ENCODE results near the gene NUCB2.

NUCB2 gene

DNA sequence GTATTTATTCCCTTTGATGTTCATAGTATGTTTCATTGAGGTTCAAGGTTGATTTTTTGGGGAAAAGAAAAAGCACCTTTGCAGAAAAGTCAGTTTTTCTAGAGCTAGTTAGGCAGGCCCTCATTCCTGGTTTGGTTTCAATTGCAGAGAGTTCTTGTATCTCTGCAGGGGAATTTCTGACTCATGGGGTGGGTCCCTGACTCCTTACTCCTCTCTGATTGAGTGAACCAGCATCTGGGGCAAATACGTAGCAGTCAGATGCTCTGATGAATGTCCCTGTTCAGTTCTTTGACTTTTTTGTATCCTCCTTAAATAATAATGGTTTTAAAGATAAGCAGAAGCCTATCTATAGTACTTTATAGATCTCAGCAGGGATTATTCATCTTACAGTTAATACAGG, 67.4 kb downstream of the NUCB2 start:
- DNase-seq = peak; percentile 82

DNA sequence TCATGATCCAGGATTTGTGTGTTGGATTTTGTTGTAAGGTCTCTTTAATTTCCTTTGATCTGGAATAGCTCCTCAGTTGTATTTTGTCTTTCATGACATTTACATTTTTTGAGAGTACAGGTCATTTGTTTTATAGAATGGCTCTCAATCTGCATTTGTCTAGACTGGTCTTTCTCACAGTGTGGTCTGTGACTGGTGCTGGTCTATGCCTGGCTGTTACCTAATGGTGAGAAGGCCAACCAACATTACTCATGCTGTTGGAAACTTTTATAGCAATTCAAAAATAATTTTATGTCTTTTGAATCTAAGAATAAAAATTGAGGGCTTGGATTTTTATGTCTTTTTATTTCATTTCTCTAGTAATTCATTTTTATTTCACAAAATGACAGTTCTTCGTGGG, 71.1 kb downstream of the NUCB2 start:
- DNase-seq = no peak

DNA sequence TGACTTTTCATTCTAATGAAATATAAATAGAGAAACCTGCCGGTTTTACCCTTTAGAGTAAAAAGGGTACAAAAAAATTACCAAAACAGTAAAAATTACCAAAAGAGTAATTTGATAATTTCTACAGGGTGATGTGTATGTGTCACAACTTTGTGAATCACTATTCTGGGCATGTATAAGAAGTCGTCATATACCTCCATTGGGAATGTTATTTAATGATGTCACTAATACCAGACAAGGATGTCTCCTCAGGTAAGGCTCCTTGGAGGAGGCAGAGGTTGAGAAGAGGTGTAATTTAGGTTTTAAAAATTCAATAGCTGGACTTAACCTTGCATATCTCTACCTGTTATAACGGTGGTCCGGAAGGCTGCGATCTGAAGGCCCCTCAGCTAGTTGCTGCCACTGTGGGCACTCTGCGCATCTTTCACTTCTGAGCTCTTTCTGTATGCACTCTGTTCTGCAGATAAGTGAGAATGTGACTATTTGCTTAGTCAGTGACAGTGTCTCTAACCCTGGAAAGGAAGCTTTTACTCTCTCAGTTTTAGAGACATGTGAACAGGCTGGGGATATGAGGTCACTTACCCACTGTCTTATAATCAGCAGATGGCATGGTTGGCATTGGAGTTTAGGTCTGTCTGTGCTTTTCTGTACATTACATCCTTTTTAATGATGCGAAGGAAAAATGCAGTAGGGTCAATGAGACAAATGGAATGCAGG, 74.1 kb downstream of the NUCB2 start:
- no peak for DNase-seq

DNA sequence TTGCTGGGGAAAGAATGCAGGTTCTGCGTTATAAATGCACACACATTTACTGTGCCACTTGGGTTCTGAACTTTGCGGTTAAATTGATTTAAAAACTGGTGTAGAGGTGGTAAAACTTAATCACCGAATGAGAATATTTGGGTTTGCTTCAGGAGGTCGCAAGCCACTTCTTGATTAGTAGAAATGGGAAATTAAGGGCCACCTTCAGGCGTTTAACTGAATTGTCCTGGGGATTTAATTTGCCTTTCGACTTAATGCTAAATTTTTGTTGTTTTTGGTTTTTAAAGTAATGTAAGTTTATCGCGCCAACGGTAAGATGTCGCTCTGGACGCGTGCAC, 74.6 kb downstream of the NUCB2 start:
- DNase-seq = no peak

DNA sequence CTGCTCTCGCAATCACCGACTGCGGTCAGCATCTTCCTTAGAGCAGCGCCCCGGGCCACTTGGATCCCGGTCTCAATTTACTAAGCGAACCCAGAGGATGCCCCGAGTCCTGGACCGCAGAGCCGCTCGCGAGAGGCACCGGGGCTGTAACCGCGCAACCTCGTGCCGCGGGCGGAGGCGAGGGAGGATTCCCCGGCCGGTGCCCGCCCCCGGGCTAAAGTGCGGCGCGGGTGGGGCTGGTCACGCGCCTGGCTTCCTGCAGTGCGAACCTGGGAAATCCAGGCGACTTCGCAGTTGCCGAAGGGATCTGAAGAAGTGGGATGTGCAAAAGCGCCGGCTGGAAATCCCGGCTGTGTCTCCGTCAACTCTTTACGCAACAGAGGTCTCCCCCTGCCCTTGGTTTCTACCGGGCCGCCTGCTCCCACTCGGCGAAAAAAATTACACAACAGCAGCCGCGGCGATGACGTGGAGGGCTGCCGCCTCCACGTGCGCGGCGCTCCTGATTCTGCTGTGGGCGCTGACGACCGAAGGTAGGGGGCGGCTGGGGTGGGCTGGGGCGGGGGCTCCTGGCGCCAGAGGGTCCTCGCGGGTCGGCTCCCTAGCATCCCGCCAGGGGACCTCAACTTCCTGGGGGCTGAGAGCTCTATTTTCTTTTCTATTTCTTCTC, 75.1 kb downstream of the NUCB2 start, which contains the start of gene NCR3LG1:
Gene NCR3LG1 (plus strand): TSS at position 291 of the 667 bp plus-strand sequence. CDS start 170 bp downstream, at position 461.
- peak; percentile 35 for DNase-seq

DNA sequence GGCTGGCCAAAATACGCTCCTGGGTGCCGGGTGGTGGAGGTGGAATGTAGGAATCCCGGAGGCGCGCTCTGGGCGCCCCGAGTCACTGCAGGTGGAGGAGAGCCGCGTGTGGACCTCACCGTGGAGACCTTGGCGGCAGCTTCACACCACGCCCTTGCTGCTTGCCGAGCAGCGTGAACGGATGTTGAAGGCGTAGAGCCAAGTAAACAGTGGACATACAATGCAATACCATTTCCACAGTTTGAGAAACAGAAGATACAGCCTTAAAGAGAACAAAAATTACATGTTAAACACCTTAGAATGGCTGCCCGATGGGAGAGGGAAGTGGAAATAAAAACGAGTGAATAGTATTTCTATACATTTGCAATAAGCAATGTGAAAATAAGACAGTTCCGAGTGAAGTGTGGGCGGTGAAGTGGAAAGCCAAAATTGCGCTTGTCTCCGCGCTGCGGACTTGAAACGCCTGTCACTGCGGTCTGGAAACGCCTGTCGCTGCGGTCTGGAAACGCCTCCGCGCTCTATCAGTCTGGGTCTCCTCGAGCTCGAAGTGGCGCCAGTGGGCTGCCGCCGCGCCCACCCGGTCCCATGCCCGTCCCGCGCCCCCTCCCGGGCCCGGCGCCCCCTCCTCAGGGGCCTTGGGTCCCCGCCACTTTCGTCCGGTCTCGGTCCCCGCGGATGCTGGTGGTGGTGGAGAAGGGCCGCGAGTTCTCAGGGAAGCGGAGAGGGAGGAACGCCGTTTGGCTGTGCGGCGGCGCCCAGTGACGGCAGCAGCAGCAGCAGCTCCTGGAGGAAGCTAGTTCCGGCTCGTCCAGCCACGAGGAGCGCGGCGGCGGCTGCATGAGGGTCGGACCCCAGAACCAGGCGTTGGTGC, 76.6 kb downstream of the NUCB2 start:
- peak; percentile 57 for DNase-seq

DNA sequence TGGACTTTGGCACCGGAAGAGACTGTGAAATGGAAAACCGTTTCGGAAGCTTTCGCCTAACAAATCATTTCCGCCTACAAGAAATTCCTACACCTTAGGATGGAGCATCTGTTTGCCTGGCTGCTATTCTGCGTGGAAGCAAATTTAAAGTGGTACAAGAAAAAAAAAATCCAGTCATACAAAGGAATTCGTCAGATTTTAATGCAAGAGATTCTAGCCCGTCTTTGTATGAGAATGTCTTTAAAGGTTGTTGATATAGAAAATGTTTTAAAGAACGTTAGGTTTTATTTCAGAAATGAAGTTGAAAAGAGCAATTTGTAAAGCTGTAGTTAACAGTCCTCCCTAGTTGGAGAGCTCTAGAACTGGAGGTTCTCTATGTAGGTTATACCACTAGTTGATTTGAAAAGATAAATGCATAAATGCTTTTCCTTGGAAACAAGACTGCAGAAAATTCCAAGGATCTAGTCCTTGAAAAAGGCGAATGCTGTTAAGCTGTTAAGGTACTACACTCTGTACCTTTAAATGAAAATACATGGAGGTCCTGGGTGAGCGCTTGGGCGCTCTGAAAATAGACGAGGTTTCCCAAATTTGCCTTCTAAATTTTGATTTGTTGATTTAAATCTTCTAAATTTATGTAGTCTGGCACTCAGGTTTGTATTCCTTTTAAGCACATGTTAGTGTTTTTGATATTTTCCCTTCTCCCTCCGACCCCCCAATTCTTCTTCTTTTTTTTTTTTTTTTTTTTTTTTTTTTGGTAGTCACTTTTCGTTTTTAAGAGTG, 77.5 kb downstream of the NUCB2 start:
- DNase-seq = no peak

DNA sequence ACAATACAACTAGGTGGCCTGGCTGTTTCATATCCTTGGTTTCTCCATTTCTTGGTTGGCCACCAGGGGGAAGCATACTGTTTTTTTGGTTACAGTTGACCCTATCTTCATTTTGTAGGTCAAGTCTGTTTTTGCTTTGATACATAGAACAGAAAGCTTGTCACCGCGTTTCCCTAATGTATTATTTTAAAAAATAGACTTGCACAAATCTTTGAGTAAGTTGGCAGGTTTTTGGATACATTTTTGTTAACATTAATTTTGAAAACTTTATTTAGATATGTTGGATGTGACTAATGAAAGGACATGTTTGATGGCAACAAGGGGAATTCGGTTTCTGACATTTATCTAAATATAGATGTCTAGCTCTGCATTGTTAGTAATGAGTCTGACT, 78.1 kb downstream of the NUCB2 start:
- DNase-seq = peak; percentile 58

DNA sequence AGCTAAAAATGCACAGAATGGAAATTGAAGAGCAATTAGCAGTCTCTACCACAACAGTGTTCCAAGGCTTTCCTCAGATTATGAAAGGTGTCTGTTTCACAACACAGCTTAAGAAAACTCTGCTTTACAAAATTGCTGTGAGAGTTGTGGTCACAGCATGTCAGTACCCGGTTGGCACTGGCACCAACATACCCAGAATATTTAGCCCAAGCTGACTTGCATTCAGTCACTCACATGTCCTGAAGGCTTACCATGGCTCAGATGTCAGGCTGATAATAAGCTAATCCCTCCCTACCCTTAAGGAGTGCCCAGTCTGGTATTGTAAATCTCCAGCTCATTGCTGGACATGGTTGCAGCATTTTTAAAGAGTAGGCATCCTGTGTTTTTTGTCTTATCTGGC, 90.0 kb downstream of the NUCB2 start:
- DNase-seq = no peak

DNA sequence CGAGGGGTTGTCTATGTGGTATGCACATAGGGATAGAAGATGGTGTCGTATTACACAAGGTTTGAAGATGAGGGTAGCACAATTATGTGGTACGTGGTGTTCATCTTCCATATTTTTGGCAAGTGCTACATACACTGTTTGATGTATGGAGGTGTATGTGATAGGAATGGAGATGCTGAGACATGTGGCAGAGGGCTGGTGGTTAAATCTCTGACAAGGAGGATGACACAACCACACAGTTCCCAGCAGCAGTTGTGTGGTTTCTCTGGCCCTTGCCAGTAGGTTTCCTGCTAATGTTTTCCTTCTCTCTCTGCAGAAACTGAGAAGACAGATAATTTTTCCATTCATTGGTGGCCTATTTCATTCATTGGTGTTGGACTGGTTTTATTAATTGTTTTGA, 92.0 kb downstream of the NUCB2 start:
- no peak for DNase-seq

DNA sequence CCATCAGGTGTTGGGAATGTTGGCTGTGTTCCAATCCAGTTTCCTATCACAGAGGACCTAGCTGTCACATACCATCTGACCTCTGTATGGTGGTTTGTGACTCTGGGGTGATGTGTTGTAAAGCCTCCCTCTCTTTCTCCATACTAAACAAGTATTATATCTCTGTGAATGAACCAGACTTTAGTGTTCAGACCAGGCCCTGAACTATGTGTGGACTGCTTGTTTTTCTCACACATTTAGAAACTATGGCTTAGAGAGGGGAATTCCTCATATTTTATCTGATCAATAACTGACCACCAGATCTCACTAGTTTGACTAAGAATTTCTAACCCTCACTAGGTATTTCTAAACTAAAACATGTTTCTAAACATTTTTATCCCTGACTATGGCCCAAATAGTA, 92.6 kb downstream of the NUCB2 start:
- DNase-seq = no peak

DNA sequence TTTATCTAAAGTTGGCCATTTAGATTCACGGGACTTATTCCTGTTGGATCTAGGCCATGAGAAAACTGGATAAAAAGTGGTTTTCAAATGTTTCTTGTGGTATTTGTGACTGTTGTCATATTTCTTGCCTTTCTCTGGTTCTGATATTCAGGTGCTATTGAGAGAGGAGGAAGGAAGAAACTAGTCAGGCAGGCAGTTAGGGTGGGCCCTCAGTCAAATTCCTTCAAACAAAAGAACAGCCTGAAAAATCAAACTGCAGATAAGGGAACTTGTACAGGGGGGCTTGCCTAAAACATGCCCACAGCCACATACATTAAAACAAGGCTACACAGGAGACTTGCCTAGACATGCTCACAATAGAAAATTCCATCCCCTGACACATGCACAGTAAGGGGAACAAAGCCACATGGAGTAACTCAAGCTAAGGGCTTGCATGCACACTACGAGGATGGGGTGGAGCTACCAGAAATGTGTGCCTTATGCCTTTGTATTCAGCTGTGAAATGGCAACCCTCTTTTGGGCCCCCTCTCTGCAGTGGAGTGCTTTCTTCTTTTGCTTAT, 93.2 kb downstream of the NUCB2 start:
- no peak for DNase-seq

DNA sequence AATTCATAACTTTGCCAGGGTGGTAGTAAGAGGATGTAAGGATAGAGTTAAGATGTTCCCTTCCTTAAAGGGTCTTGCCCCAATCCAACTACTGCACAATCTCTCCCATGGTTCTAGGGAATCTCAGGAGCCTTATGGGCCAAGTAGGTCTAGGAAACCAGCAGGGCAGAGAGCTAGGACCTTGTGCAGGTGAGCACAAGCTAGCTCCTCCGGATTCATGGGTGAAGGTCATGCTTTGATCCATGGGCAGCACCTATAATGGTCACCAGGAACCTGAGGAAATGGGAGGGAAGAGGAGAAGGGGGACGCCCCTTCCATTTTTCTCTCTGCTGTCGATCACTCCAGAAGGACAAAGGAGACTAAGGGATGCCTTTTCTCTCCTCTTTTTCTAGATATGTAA, 95.1 kb downstream of the NUCB2 start:
- DNase-seq = no peak

DNA sequence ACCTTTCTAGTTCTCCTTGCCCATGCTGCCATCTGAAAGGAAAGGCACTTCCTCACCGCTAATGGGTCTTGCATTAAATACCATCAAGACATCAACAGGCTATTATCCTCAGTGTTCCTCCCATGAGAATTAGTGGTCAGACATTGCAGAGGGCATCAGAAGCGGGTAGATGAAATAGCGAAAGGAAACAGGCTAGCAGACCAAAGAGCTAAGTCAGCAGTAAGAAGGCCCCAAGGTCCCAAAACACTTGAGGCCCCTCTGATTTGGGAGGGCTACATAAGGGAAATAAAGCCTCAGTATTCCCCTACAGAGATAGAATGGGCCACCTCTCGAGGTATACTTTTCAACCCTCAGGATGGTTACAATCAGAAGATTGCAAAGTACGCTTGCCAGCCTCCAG, 99.0 kb downstream of the NUCB2 start:
- DNase-seq = no peak

DNA sequence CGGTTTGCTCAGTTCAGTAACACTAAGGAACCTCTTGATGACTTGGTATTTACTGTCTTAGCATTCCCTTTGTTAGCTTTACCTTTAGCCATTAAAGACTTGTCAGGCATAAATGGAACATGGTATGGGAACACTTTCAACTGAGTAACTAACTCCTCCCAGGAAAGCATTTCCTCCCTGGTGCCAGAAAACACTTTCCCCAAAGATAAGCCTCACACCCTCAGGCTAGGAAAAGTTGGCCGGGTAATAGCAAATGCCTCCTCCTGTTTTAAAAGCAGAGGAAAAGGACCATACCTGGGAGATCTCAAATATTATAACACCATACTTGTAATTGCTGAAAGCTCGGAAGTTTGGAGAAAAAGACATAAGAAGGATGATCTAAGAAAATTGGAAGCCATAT, 100.0 kb downstream of the NUCB2 start:
- DNase-seq = no peak

DNA sequence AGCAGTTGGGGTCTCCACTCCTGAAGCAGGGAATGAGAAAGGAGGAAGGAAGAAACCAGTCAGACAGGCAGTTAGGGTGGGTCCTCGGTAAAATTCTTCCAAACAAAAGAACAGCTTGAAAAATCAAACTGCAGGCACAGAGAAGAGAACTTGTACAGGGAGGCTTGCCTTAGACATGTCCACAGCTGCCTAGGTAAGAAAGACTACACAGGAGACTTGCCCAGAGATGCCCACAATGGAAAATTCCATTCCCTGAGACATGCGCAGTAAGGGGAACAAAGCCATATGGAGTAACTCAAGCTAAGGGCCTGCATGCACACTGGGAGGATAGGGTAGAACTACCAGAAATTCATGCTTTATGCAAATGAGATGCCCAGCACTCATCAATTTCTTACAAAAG, 102.1 kb downstream of the NUCB2 start:
- DNase-seq = no peak

DNA sequence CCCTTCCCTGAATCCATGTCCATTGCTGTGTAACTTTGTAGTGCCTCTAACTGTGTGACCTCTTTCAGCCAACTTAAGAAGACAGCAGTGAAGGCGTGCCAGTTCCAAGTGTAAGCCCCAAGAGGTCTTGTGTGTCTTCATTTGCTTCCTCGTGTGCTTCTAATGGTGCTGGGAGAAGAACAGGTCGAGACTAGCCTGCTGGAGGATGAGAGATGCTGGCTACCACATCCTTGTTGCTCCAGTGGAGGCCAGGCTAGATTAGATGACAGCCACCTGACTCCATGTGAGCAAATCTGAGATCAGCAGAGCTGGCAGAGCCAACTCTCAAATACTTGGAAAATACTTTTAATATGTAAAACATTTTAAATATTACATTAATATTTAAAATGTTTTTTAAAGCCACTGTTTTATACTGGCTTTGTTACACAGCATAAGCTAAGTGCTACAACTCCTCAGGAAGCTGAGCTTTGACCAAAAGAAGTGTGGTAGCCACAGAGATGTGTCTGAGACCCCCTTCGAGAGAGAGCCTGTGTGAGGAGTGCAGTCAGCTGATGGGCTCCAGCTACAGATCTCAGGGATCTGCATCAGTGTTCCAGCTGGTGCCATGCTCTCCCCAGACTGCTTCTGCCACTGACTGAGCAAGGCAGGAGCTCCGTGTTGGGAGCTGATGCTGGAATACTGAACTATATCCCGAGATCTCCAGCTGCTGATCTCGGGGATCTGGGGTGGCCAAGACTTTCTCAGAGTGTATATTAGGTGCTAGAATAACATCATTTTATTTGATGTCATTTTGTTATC, 103.0 kb downstream of the NUCB2 start:
- no peak for DNase-seq

DNA sequence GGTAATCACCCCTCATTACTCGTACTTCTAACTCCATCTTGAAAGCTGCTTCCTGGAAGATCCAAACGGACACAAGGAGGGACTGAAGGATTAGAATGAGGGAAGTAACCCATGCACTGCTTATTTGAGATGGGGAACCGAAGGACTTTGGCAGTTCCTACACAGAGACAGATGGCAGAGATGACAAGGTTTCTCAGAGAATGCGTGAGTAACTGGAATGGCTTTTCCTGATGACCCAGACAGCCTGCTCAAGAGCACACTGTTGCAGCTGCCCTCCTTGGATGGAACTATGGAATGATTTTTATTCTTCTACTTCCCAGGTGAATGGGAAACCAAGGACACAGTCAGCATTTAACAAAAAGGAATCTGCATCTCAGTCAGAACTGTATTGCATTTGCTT, 104.6 kb downstream of the NUCB2 start:
- no peak for DNase-seq

Measured in amniotic stem cell (primary cell).